Type B pancreatic cell (in vitro differentiated cells): ENCODE data around the gene LRCH3. TPM values are rescaled to one million over a fixed set of nuclear protein-coding genes. Genes with fewer than 3 reads are reported as not detected.

ENCODE experiments used
- DNase-seq: peaks from one replicate; pipeline ENCODE4 v3.0.0; 2021; ENCODE audit warnings: mixed read lengths; ENCODE audit not compliant: unreplicated experiment; ENCODE audit errors: extremely low spot score
- H3K27ac Mint-ChIP-seq: 2 replicates; pipeline ENCODE4 v1.8.0; 2021; ENCODE audit warnings: mild to moderate bottlenecking, mixed read lengths
- H3K27me3 Mint-ChIP-seq: 2 replicates; pipeline ENCODE4 v1.8.0; 2021; ENCODE audit warnings: mixed read lengths
- H3K36me3 Mint-ChIP-seq: 2 replicates; pipeline ENCODE4 v1.8.0; 2021; ENCODE audit warnings: mixed read lengths
- H3K4me1 Mint-ChIP-seq: one replicate; pipeline ENCODE4 v1.8.0; 2021; ENCODE audit warnings: mixed read lengths; ENCODE audit not compliant: unreplicated experiment
- H3K4me3 Mint-ChIP-seq: 2 replicates; pipeline ENCODE4 v1.8.0; 2021; ENCODE audit warnings: mild to moderate bottlenecking, mixed read lengths
- H3K9me3 Mint-ChIP-seq: 2 replicates; pipeline ENCODE4 v1.8.0; 2021; ENCODE audit warnings: mixed read lengths
- CTCF ChIP-seq: fragments of 200-600 bp; sonication (generic); conservative IDR thresholded peaks from 2 replicates; pipeline ENCODE4 v1.5.0; 2021; ENCODE audit warnings: antibody characterized with exemption, mild to moderate bottlenecking
- total RNA-seq: library from RNA; stranded (reverse); gene quantifications from 2 replicates; pipeline ENCODE4 v1.2.1, GENCODE V29; 2021; ENCODE audit warnings: low replicate concordance

The LRCH3 gene
- total RNA-seq, 1 donor from 2014 or later = 58.7 TPM

- peaks cover 8% of the 10 kb centered on the region for H3K36me3 Mint-ChIP-seq
- no peak overlapping the region for H3K4me3 Mint-ChIP-seq
- TF ChIP-seq CTCF = peak; percentile 6
- H3K4me1 Mint-ChIP-seq = peaks cover 25% of the 10 kb centered on the region
- H3K27me3 Mint-ChIP-seq = no peaks in the 10 kb centered on the region
- H3K27ac Mint-ChIP-seq = no peak overlapping the region
- no peaks in the 10 kb centered on the region for H3K9me3 Mint-ChIP-seq
- no peak for DNase-seq
Measured at GRCh38 chr3:197801891-197802778, 11.1 kb downstream of the LRCH3 start.

- TF ChIP-seq CTCF = peak; percentile 9
- H3K9me3 Mint-ChIP-seq = no peaks in the 10 kb centered on the region
- H3K27ac Mint-ChIP-seq = no peak overlapping the region
- DNase-seq = no peak
- no peaks in the 10 kb centered on the region for H3K27me3 Mint-ChIP-seq
- H3K4me3 Mint-ChIP-seq = no peak overlapping the region
- H3K36me3 Mint-ChIP-seq = peaks cover 8% of the 10 kb centered on the region
- peaks cover 31% of the 10 kb centered on the region for H3K4me1 Mint-ChIP-seq
Measured at GRCh38 chr3:197802779-197803459, 11.9 kb downstream of the LRCH3 start.

DNA sequence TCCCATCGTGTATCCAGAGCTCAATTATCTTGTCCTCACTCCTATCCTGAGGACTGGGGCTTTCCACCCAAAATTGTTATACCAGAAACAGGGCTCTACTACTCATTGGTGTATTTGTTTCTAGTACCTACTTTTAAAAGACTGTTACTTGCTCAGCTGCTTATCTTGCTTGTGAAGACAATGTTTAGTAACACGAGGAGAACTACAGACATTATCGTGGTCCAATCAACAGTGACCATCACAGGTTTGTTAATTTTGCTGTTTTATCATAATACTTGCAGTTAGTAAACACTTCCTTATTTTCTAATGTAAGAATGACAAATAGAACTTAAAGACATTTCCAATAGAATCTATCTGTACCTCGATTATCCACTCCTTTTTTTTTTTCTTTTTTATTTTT, 13.5 kb downstream of the LRCH3 start:
- Mint-ChIP-seq H3K27me3 (no peaks in the 10 kb centered on the region), H3K36me3 (peaks cover 8% of the 10 kb centered on the region), H3K4me1 (peaks cover 34% of the 10 kb centered on the region), H3K9me3 (no peaks in the 10 kb centered on the region), H3K27ac (no peak overlapping the region), H3K4me3 (no peak overlapping the region)
- no peak for DNase-seq
- TF ChIP-seq CTCF = no peak

DNA sequence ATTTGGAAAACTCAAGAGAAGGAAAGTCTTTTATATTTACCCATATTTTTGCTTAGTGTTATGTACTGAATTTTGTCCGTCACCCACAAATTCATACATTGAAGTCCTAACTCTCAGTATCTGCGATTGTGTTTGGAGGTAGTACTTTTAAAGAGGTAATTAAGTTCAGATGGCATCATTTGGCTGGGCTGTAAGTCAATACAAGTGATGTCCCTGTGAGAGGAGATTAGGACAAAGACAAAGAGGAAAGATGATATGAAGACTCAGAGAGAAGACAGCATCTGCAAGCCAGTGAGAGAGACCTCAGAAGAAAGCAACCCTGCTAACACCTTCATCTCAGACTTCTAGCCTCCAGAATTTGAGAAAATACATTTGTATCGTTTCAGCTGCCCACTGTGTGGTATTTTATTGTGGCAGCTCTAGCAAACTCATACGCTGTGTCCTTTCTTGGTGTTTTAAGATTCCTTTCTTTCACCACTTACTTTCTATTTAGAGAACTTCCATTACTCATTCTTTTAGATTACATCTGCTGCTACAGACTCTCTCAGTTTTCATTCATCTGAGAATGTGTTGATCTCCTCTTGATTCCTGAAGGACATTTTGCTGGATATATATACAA, 17.0 kb downstream of the LRCH3 start:
- Mint-ChIP-seq H3K27ac (no peak overlapping the region), H3K36me3 (peaks cover 4% of the 10 kb centered on the region), H3K4me1 (peaks cover 21% of the 10 kb centered on the region), H3K4me3 (no peak overlapping the region), H3K27me3 (no peaks in the 10 kb centered on the region), H3K9me3 (no peaks in the 10 kb centered on the region)
- TF ChIP-seq CTCF = no peak
- no peak for DNase-seq

GRCh38 chr3:197809356-197810020, 18.4 kb downstream of the LRCH3 start:
- no peaks in the 10 kb centered on the region for H3K27me3 Mint-ChIP-seq
- H3K4me3 Mint-ChIP-seq = no peak overlapping the region
- H3K4me1 Mint-ChIP-seq = peaks cover 19% of the 10 kb centered on the region
- H3K27ac Mint-ChIP-seq = peak overlapping the region; percentile 13
- TF ChIP-seq CTCF = no peak
- H3K36me3 Mint-ChIP-seq = peaks cover 6% of the 10 kb centered on the region
- H3K9me3 Mint-ChIP-seq = no peaks in the 10 kb centered on the region
- DNase-seq = no peak
